ENCODE data around the gene CLCNKA.
"Not testable (repeated sequence)": the region's sequence is repeated elsewhere in the genome, so short reads cannot be mapped to it uniquely, and the experiment has no call there.

The CLCNKA gene

DNA sequence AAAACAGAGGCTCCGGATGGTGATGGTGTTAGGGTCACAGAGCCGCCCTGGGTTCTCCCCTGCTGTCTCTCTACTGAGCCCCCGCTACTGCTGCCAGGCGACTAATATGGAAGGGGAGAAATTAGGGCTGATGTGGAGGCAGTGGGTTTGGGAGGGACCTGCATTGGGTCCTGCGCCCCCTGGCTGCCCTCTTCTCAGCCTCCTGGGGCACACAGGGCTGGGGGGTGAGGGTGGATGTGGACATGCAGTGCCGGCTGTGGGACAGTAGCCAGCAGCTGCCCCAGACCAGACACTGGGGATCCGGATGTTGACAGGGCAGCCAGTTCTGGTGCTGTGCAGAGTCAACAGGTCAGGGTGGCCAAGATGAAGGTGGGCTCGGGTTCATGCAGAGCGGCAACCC lies 20.3 kb downstream of the CLCNKA start:
- no peak for DNase-seq (ENCODE audit: low read depth in 2 of 2)

- DNase-seq (ENCODE audit: low read depth in 2 of 2), result not testable (repeated sequence)
Observed at GRCh38 chr1:16042654-16043053, 20.8 kb downstream of the CLCNKA start.

DNA sequence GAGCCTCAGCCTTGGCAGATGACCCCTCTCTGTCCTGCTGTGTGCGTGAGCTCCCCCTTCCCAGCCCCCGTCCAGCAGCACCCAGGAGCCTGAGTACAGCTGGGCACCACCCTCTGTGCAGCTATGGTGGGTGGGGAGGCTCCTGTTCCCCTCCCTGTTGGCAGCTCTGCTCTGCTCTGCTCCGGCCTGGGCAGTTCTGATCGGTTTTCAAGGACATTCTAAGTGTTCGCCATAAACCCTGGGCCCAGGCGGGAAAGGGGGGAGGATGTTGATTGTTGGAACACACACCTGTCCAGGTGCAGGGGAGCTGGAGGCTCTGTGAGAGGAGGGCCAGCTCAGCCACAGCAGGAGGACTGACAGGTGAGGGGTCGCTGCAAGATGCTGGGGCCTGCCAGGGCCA lies 21.7 kb downstream of the CLCNKA start, which contains the start of gene CLCNKB:
CLCNKB (plus strand) TSS at position 262 of the 400 bp plus-strand sequence. CDS start 711 bp downstream, outside the sequence.
- no peak for DNase-seq (ENCODE audit: low read depth in 2 of 2)

- DNase-seq (ENCODE audit: low read depth in 2 of 2), result no peak
Observed at GRCh38 chr1:16043950-16044349, 22.1 kb downstream of the CLCNKA start.

GRCh38 chr1:16046842-16047241 lies 25.0 kb downstream of the CLCNKA start:
- no peak for DNase-seq (ENCODE audit: low read depth in 2 of 2)

DNA sequence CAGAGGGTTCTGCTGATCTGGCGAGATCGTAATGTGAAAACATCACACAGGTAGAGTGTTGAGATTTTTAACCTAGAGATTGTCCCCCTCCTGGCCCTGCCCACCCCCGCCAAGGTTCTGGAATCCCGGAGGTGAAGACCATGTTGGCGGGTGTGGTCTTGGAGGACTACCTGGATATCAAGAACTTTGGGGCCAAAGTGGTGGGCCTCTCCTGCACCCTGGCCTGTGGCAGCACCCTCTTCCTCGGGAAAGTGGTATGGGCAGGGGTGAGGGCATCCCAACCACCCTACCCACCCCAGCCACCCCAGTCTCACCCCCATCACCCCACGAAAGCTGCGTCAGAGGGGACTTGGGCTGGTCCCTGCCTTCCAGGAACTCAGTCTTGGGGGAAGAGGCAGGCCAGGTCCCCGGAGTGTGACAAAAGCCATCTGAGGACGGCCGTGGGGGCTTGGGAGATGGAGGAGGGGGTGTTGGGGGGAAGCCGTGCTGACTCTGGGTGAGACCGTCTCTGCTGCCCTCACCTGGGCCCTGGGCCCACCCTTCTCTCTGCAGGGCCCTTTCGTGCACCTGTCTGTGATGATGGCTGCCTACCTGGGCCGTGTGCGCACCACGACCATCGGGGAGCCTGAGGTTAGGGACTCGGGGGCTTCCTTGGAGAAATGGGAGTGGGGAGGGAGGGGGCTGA lies 26.1 kb downstream of the CLCNKA start:
- DNase-seq (ENCODE audit: low read depth in 2 of 2), result no peak

DNA sequence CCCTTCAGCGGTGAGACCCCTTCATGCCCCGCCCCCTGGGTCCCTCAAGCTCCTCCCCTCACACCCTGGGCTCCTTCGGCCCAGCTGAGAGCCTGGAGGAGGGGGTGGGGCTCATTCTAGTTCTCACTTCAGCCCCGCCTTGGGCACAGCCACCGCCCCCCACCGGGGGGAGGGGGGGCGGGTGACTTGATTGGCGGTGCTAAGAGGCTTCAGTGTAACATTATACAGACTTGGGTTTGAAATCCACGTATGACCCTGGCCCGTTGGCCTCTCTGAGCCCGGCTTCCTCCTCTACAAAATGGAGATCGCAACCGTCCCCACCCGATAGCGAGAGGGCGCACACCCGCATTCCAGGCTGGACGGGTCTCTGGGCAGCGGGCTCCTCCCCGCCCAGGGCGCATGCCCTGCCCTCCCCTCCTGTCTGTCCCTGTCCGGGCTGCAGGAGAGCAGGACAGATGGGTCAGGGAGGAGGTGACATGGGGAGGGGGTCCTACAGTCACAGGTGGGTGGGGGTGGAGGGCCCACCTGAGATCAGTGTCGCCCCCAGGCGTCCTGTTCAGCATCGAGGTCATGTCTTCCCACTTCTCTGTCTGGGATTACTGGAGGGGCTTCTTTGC lies 26.8 kb downstream of the CLCNKA start:
- peak in 1 of 2 donors; percentile 17 for DNase-seq (ENCODE audit: low read depth in 2 of 2)

DNA sequence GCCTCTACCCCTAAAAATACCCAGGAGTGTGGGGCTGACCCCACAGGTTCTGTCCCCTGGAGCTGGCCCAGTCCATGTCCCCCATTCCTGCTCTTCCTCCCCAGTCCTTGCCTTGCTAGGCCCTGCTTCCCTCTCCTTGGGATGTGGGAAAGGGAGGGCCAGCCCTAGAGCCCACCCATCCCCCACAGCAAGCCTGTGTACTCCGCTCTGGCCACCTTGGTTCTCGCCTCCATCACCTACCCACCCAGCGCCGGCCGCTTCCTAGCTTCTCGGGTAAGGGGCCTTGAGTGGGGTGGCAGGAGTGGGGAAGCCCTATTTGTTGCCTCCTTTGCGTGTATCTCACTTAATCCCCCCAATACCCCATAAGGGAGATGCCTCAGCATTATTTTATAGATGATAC lies 28.5 kb downstream of the CLCNKA start:
- no peak for DNase-seq (ENCODE audit: low read depth in 2 of 2)

DNA sequence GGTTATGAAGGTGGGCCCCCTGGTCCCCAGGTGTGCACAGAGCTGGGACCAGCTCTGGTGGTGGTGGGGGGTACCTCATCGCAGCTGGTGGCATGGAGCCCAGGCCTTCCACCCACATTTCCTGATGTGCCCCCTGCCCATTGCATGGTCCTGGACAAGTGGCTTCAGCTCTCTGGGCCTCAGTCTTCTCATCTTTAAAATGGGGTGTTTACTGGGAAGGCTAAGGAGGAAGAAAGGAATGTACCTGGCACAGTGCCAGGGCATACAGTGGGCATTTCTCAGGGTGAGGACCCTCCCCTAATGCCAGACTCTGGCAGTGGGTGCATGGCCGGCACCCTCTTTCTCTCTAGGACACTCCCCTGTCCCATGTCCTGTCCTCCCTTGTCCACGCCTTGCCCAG lies 29.2 kb downstream of the CLCNKA start:
- DNase-seq (ENCODE audit: low read depth in 2 of 2), result no peak

DNA sequence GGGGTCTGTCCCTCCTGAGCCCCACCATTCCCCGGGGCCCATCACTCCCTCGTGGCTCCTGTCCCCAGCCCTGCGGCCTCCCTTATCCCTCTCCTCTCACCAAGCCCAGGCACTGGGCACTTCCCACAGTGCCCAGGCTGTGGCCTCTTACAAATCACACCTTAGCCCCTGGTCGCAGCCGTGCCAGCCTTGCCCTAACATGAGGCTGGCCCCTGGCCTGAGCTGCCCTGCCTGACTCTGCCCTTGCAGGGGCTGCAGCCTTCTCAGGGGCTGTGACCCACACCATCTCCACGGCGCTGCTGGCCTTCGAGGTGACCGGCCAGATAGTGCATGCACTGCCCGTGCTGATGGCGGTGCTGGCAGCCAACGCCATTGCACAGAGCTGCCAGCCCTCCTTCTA lies 30.1 kb downstream of the CLCNKA start:
- not testable (repeated sequence) for DNase-seq (ENCODE audit: low read depth in 2 of 2)

DNA sequence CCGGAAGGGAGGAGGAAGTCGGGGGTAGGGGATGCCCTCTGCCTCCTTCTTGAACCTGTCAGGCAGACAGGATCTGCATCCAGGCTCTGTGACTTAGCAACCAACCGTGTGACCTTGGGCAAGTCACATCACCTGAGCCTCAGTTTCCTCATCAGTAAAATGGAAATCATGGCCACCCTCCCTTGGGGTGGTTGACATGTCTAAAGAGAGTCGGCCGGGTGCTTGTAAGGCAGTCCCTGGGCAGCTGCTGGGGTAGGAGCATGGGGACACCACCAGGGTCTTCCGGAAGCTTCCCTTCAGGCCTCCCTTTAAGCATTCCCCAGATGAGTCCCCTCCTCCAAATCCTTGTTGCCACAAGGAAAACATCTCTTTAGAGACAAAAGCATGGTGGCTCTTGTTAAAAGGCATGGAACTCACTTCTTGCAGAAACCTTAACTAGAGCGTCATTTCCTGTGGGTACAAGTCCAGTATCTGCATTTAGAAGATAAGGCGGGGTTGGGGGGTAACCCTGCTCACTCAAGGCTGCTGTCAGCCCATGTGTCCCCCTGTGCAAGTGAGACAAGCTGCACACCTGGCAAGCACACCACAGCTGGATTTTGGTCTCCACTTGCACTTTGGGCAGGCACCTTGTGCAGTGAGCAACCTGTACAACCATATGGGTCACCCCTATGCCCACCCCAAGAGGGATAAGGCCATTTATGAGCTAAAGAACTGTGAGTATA lies 32.1 kb downstream of the CLCNKA start:
- no peak for DNase-seq (ENCODE audit: low read depth in 2 of 2)

- DNase-seq (ENCODE audit: low read depth in 2 of 2), result no peak
Observed at GRCh38 chr1:16054598-16055540, 33.0 kb downstream of the CLCNKA start.

DNA sequence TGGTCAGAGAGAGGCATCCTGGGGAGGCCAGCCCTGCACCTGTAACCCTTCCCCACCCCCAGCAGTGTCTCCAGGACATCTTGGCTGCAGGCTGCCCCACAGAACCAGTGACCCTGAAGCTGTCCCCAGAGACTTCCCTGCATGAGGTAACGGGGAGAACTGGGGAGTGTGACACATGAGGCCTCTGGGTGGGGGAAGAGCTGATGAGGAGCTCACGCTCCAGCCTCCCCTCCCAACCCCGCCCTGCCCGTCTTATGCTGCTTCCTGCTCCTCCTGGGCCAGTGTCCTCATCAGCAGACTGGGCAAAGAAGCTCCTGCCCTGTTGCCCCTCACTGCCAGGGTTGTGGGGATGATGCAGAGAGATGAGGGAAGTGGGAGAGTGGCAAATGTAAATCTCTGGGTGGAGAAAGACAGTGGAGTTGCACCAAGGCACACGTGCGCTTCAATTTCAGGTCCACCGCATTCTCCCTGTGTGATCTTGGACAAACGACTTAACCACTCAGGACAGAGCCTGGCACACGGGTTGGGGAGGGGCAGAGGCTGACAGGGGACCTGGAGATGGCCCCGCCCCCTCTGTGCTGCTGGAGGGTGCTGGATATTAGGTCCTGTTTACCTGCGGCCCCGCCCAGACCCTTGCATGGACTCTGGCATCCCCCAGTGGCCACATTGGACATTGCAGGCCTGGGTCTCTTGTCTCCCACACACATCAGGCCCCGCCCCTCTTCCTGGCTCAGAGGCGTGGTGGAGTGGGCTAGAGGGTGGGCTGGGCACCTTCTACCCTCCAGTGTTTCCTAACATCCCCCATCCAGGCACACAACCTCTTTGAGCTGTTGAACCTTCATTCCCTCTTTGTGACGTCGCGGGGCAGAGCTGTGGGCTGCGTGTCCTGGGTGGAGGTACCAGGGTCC lies 34.0 kb downstream of the CLCNKA start:
- peak; percentile 59 to 74 for DNase-seq (ENCODE audit: low read depth in 2 of 2)

DNA sequence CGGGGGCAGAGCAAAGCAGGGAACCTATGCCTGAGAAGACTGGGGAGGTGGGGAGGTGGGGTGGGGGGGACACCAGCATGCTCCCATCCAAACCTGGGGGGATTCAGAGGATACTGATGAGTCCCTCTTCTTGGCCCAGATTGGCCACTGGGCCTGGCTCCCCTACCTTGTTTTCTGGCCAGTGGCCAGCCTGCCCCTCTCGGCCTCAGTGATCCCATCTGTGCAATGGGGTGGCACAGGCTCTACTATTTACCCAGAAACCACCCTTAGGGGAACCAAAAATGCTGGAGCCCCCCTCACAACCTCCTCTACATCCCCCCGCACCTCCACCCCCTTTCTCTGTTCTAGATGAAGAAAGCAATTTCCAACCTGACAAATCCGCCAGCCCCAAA lies 34.7 kb downstream of the CLCNKA start:
- not testable (repeated sequence) for DNase-seq (ENCODE audit: low read depth in 2 of 2)

- not testable (repeated sequence) for DNase-seq (ENCODE audit: low read depth in 2 of 2)
Observed at GRCh38 chr1:16057314-16057915, 35.6 kb downstream of the CLCNKA start.

- DNase-seq (ENCODE audit: low read depth in 2 of 2), result not testable (repeated sequence)
Observed at GRCh38 chr1:16058394-16059120, 36.7 kb downstream of the CLCNKA start.

DNA sequence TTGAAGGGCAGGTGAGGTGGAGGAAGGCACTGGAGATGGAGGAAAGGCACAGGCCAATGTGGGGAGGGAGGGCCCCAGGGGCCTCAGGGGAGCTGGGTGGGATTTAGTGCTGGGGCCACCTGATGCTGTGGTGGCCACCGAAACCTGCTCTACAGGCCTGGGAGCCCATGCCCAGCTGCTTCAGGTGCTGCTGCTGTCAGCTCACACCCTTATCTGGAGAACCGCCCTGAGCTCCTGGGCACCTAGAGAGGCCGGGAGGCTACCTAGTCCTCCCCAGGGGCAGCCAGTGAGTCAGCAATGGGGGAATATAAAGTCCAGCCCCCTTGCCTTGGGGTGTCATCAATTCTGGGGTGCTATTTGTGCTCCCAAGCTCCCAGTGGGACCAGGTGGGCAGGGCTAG lies 39.4 kb downstream of the CLCNKA start:
- no peak for DNase-seq (ENCODE audit: low read depth in 2 of 2)

DNA sequence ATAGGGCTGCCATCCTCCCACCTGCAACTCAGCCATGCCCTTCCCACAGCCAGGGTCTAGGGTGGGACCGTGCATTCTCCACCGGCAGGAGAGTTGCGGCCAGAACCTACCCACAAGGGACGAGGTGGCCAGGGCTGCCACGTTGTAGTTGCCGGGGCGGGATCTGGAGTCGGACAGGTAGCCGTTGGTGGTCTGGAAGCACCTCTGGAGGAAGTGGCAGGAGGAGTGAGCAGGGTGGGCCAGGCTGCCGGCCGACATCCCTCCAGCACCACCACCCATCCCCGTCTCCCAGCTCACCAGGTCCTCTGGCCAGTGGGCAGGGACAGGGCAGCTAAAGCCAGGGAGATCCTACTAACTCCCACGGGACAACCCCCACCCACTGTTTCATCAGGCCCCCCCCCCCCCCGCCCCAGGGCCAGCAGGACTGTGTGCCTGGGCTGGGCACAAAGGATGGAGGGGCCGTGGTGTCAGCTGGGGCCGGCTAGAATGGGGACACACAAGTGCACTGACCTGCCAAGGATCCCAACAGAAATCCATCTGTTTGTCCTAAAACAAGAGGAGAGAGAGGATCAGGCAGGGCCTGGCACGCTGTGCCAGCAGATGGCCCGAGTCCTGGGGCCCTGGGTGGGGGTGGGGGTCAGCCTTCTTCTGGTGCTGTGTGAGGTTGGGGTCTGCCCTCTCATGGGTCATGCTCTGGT lies 40.3 kb downstream of the CLCNKA start:
- not testable (repeated sequence) for DNase-seq (ENCODE audit: low read depth in 2 of 2)

GRCh38 chr1:16062687-16063075 lies 40.8 kb downstream of the CLCNKA start:
- DNase-seq (ENCODE audit: low read depth in 2 of 2), result not testable (repeated sequence)
